ENCODE results near the gene MRPL55. TPM values are rescaled to one million over a fixed set of nuclear protein-coding genes. Genes with fewer than 3 reads are reported as not detected.
A peak's percentile ranks its signal among the peaks of the same experiment; 100 is the strongest.

MRPL55 gene
- 10 to 100 TPM; 61.9 to 64.8 TPM for total RNA-seq
- 100 to 1,000 TPM in 2 of 3 donors, 10 to 100 TPM in 1; 96.9 to 130 (median 103) TPM for polyA plus RNA-seq
- total RNA-seq: 28.7 to 50.7 (median 31.9) reads per million in 6 experiments

GRCh38 chr1:228109073-228109961 lies at the start of gene MRPL55:
Gene MRPL55 (minus strand): TSS chr1:228109299. CDS start chr1:228108260, 1,039 bp downstream.
- peak; percentile 96 to 100 (median 98) for DNase-seq
- Mint-ChIP-seq H3K4me1 (peaks cover 9 to 33% (median 31%) of the 10 kb centered on the region in 4 donors), H3K4me3 (peak within 1 kb of the TSS; percentile 88 to 98 (median 94)), H3K27ac (peak within 1 kb of the TSS; percentile 93 to 99 (median 97)), H3K27me3 (no peaks in the 10 kb centered on the region), H3K36me3 (peaks cover 0 to 13% (median 0%) of the 10 kb centered on the region in 3 donors), H3K9me3 (no peaks in the 10 kb centered on the region)
- peak; percentile 90 for ATAC-seq
- POLR2A ChIA-PET: interaction anchor here (0.6 to 2.8 kb wide), 9 partner anchors 10 to 334 kb away, joined by 3 to 30 read pairs (median 3); partner anchors contain the start of genes ARF1, GUK1 and IBA57

- Mint-ChIP-seq H3K36me3 (no peaks in the 10 kb centered on the region), H3K27ac (no peak overlapping the region), H3K4me3 (no peak overlapping the region), H3K9me3 (no peaks in the 10 kb centered on the region), H3K27me3 (no peaks in the 10 kb centered on the region), H3K4me1 (peaks cover 18 to 58% (median 47%) of the 10 kb centered on the region in 4 donors)
- POLR2A ChIA-PET: interaction anchor here (4.1 kb wide), 1 partner anchor 17 kb away, joined by 49 read pairs; the partner anchor contains the start of gene GUK1
- DNase-seq (peak in 1 of 10 donors; percentile 60), ATAC-seq (no peak)
Measured at GRCh38 chr1:228158151-228159007, 49.3 kb upstream of the MRPL55 start.

GRCh38 chr1:228157729-228158126 lies 48.6 kb upstream of the MRPL55 start:
- Mint-ChIP-seq H3K4me1 (peaks cover 18 to 55% (median 44%) of the 10 kb centered on the region in 4 donors), H3K36me3 (no peaks in the 10 kb centered on the region), H3K27me3 (no peaks in the 10 kb centered on the region), H3K4me3 (peak overlapping the region in 4 of 10 donors; percentile 15 to 91 (median 77)), H3K27ac (peak overlapping the region in 7 of 10 donors; percentile 28 to 97 (median 92)), H3K9me3 (no peaks in the 10 kb centered on the region)
- ATAC-seq (no peak), DNase-seq (peak in 1 of 10 donors; percentile 63)
- POLR2A ChIA-PET: interaction anchor here (0.6 to 4.1 kb wide), 5 partner anchors 8 to 31 kb away, joined by 3 to 49 read pairs (median 5); partner anchors contain the start of genes GUK1 and IBA57

GRCh38 chr1:228156941-228157728 lies 48.0 kb upstream of the MRPL55 start:
- Mint-ChIP-seq H3K27me3 (no peaks in the 10 kb centered on the region), H3K36me3 (no peaks in the 10 kb centered on the region), H3K9me3 (no peaks in the 10 kb centered on the region), H3K27ac (peak overlapping the region in 9 of 10 donors; percentile 81 to 97 (median 92)), H3K4me1 (peaks cover 20 to 51% (median 39%) of the 10 kb centered on the region in 4 donors), H3K4me3 (peak overlapping the region; percentile 65 to 91 (median 78))
- DNase-seq: peak in 8 of 10 donors; percentile 36 to 79 (median 59)
- POLR2A ChIA-PET: interaction anchor here (0.6 to 4.1 kb wide), 6 partner anchors 8 to 329 kb away, joined by 3 to 49 read pairs (median 4); partner anchors contain the start of genes GUK1 and IBA57
- peak; percentile 68 to 80 for ATAC-seq

GRCh38 chr1:228156515-228156881 lies 47.4 kb upstream of the MRPL55 start:
- H3K4me1 Mint-ChIP-seq: peaks cover 15 to 44% (median 33%) of the 10 kb centered on the region in 4 donors
- H3K27ac Mint-ChIP-seq: peak overlapping the region in 9 of 10 donors; percentile 41 to 95 (median 92)
- H3K9me3 Mint-ChIP-seq: no peaks in the 10 kb centered on the region
- ATAC-seq (peak; percentile 44 to 51), DNase-seq (peak in 2 of 10 donors; percentile 34 to 64)
- POLR2A ChIA-PET: interaction anchor here (0.9 to 4.1 kb wide), 5 partner anchors 8 to 330 kb away, joined by 3 to 49 read pairs (median 5); partner anchors contain the start of genes GUK1 and IBA57
- H3K36me3 Mint-ChIP-seq: no peaks in the 10 kb centered on the region
- peak overlapping the region; percentile 59 to 87 (median 72) for H3K4me3 Mint-ChIP-seq
- no peaks in the 10 kb centered on the region for H3K27me3 Mint-ChIP-seq

GRCh38 chr1:228155596-228156514 lies 46.8 kb upstream of the MRPL55 start:
- Mint-ChIP-seq H3K4me3 (peak overlapping the region; percentile 59 to 87 (median 72)), H3K27me3 (no peaks in the 10 kb centered on the region), H3K27ac (peak overlapping the region in 9 of 10 donors; percentile 41 to 94 (median 92)), H3K36me3 (no peaks in the 10 kb centered on the region), H3K9me3 (no peaks in the 10 kb centered on the region), H3K4me1 (peaks cover 15 to 44% (median 31%) of the 10 kb centered on the region in 4 donors)
- POLR2A ChIA-PET: interaction anchor here (1.2 to 4.1 kb wide), 4 partner anchors 8 to 331 kb away, joined by 4 to 49 read pairs (median 27); partner anchors contain the start of genes GUK1 and IBA57
- ATAC-seq (no peak), DNase-seq (peak in 1 of 10 donors; percentile 58)

- H3K4me1 Mint-ChIP-seq: peaks cover 15 to 44% (median 31%) of the 10 kb centered on the region in 4 donors
- peak; percentile 43 to 70 for ATAC-seq
- H3K27me3 Mint-ChIP-seq: no peaks in the 10 kb centered on the region
- peak overlapping the region; percentile 40 to 94 (median 86) for H3K27ac Mint-ChIP-seq
- H3K36me3 Mint-ChIP-seq: no peaks in the 10 kb centered on the region
- peak in 5 of 10 donors; percentile 31 to 50 (median 41) for DNase-seq
- POLR2A ChIA-PET: interaction anchor here (2.6 to 4.1 kb wide), 3 partner anchors 10 to 14 kb away, joined by 11 to 49 read pairs (median 49); partner anchors contain the start of genes GUK1 and IBA57
- H3K4me3 Mint-ChIP-seq: peak overlapping the region in 9 of 10 donors; percentile 11 to 75 (median 55)
- no peaks in the 10 kb centered on the region for H3K9me3 Mint-ChIP-seq
Measured at GRCh38 chr1:228154670-228155571, 45.8 kb upstream of the MRPL55 start.

GRCh38 chr1:228154021-228154669 lies 45.0 kb upstream of the MRPL55 start:
- Mint-ChIP-seq H3K36me3 (no peaks in the 10 kb centered on the region), H3K9me3 (no peaks in the 10 kb centered on the region), H3K27ac (peak overlapping the region in 9 of 10 donors; percentile 40 to 94 (median 88)), H3K4me1 (peaks cover 15 to 40% (median 29%) of the 10 kb centered on the region in 4 donors), H3K4me3 (peak overlapping the region in 1 of 10 donors; percentile 4), H3K27me3 (no peaks in the 10 kb centered on the region)
- peak in 1 of 10 donors; percentile 62 for DNase-seq
- ATAC-seq: no peak
- POLR2A ChIA-PET: interaction anchor here (1.0 to 2.6 kb wide), 3 partner anchors 11 to 14 kb away, joined by 5 to 11 read pairs (median 11); partner anchors contain the start of gene IBA57

GRCh38 chr1:228152918-228153258 lies 43.8 kb upstream of the MRPL55 start:
- ATAC-seq (no peak), DNase-seq (peak in 1 of 10 donors; percentile 23)
- no peaks in the 10 kb centered on the region for H3K27me3 Mint-ChIP-seq
- H3K4me1 Mint-ChIP-seq: peaks cover 15 to 40% (median 29%) of the 10 kb centered on the region in 4 donors
- no peak overlapping the region for H3K4me3 Mint-ChIP-seq
- POLR2A ChIA-PET: interaction anchor here (0.8 to 2.6 kb wide), 4 partner anchors 10 to 16 kb away, joined by 3 to 11 read pairs (median 9); partner anchors contain the start of gene IBA57
- no peaks in the 10 kb centered on the region for H3K36me3 Mint-ChIP-seq
- H3K9me3 Mint-ChIP-seq: no peaks in the 10 kb centered on the region
- H3K27ac Mint-ChIP-seq: peak overlapping the region in 9 of 10 donors; percentile 15 to 78 (median 60)
